ENCODE measurements around the gene DNAH9.

Gene DNAH9

GRCh38 chr17:11825572-11826209, 227.4 kb downstream of the DNAH9 start:
- Histone ChIP-seq H3K4me3 (ENCODE audit: low read depth, low read length) (no peak overlapping the region), H3K4me1 (ENCODE audit: control insufficient read depth, insufficient read depth, low read length) (no peaks in the 10 kb centered on the region), H3K9me3 (ENCODE audit: control insufficient read depth, insufficient read depth, low read length) (no peaks in the 10 kb centered on the region), H3K27me3 (ENCODE audit: control insufficient read depth, insufficient read depth, low read length) (no peaks in the 10 kb centered on the region), H3K9ac (ENCODE audit: low read depth, low read length) (no peak overlapping the region), H3K36me3 (ENCODE audit: control insufficient read depth, insufficient read depth, low read length) (no peaks in the 10 kb centered on the region)

- H3K4me3 ChIP-seq (ENCODE audit: low read depth, low read length): no peak overlapping the region
- no peaks in the 10 kb centered on the region for H3K9me3 ChIP-seq (ENCODE audit: control insufficient read depth, insufficient read depth, low read length)
- H3K36me3 ChIP-seq (ENCODE audit: control insufficient read depth, insufficient read depth, low read length): no peaks in the 10 kb centered on the region
- no peak overlapping the region for H3K9ac ChIP-seq (ENCODE audit: low read depth, low read length)
- no peaks in the 10 kb centered on the region for H3K4me1 ChIP-seq (ENCODE audit: control insufficient read depth, insufficient read depth, low read length)
- no peaks in the 10 kb centered on the region for H3K27me3 ChIP-seq (ENCODE audit: control insufficient read depth, insufficient read depth, low read length)
These were observed 234.3 kb downstream of the DNAH9 start for GRCh38 chr17:11832401-11833137.

GRCh38 chr17:11836508-11836907, 238.2 kb downstream of the DNAH9 start:
- Histone ChIP-seq H3K9ac (ENCODE audit: low read depth, low read length) (no peak overlapping the region), H3K36me3 (ENCODE audit: control insufficient read depth, insufficient read depth, low read length) (peaks cover 2% of the 10 kb centered on the region), H3K9me3 (ENCODE audit: control insufficient read depth, insufficient read depth, low read length) (no peaks in the 10 kb centered on the region)

GRCh38 chr17:11840052-11840451, 241.8 kb downstream of the DNAH9 start:
- peaks cover 2% of the 10 kb centered on the region for H3K36me3 ChIP-seq (ENCODE audit: control insufficient read depth, insufficient read depth, low read length)
- no peak overlapping the region for H3K4me3 ChIP-seq (ENCODE audit: low read depth, low read length)
- no peaks in the 10 kb centered on the region for H3K9me3 ChIP-seq (ENCODE audit: control insufficient read depth, insufficient read depth, low read length)
- no peaks in the 10 kb centered on the region for H3K4me1 ChIP-seq (ENCODE audit: control insufficient read depth, insufficient read depth, low read length)
- H3K27me3 ChIP-seq (ENCODE audit: control insufficient read depth, insufficient read depth, low read length): no peaks in the 10 kb centered on the region
- H3K9ac ChIP-seq (ENCODE audit: low read depth, low read length): no peak overlapping the region

More at GRCh38 chr17:11836508-11836907, 238.2 kb downstream of the DNAH9 start:
- Histone ChIP-seq H3K4me3 (ENCODE audit: low read depth, low read length) (no peak overlapping the region), H3K27me3 (ENCODE audit: control insufficient read depth, insufficient read depth, low read length) (no peaks in the 10 kb centered on the region), H3K4me1 (ENCODE audit: control insufficient read depth, insufficient read depth, low read length) (no peaks in the 10 kb centered on the region)

GRCh38 chr17:11840831-11841230, 242.6 kb downstream of the DNAH9 start:
- Histone ChIP-seq H3K36me3 (ENCODE audit: control insufficient read depth, insufficient read depth, low read length) (peaks cover 2% of the 10 kb centered on the region), H3K9me3 (ENCODE audit: control insufficient read depth, insufficient read depth, low read length) (no peaks in the 10 kb centered on the region), H3K4me3 (ENCODE audit: low read depth, low read length) (no peak overlapping the region), H3K4me1 (ENCODE audit: control insufficient read depth, insufficient read depth, low read length) (no peaks in the 10 kb centered on the region), H3K9ac (ENCODE audit: low read depth, low read length) (no peak overlapping the region), H3K27me3 (ENCODE audit: control insufficient read depth, insufficient read depth, low read length) (no peaks in the 10 kb centered on the region)

GRCh38 chr17:11848330-11848729, 250.1 kb downstream of the DNAH9 start:
- Histone ChIP-seq H3K36me3 (ENCODE audit: control insufficient read depth, insufficient read depth, low read length) (no peaks in the 10 kb centered on the region), H3K4me1 (ENCODE audit: control insufficient read depth, insufficient read depth, low read length) (no peaks in the 10 kb centered on the region), H3K4me3 (ENCODE audit: low read depth, low read length) (no peak overlapping the region), H3K9me3 (ENCODE audit: control insufficient read depth, insufficient read depth, low read length) (no peaks in the 10 kb centered on the region), H3K9ac (ENCODE audit: low read depth, low read length) (no peak overlapping the region), H3K27me3 (ENCODE audit: control insufficient read depth, insufficient read depth, low read length) (no peaks in the 10 kb centered on the region)

DNA sequence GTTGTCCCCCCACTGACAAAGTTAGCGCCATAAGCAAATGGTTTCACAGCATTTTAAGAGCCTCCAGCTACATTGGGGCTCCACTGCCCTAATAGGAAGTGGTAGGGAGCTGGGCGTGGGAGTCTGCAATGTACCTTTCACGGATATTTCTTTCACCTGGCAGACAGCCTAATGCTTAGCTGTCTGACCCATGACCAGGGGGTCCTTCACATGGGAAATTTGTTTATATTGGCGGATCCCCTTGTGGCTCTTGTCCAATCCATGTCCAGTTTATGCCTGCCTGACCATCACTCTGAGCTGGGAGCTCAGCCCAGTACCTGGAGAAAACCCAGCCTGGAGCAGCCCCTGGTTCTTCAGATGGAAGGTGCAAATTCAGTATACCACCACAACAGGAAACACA, 254.0 kb downstream of the DNAH9 start:
- no peak overlapping the region for H3K9ac ChIP-seq (ENCODE audit: low read depth, low read length)
- H3K27me3 ChIP-seq (ENCODE audit: control insufficient read depth, insufficient read depth, low read length): no peaks in the 10 kb centered on the region
- no peak overlapping the region for H3K4me3 ChIP-seq (ENCODE audit: low read depth, low read length)

GRCh38 chr17:11852912-11853311, 254.6 kb downstream of the DNAH9 start:
- Histone ChIP-seq H3K9ac (ENCODE audit: low read depth, low read length) (no peak overlapping the region), H3K4me1 (ENCODE audit: control insufficient read depth, insufficient read depth, low read length) (peaks cover 6% of the 10 kb centered on the region), H3K36me3 (ENCODE audit: control insufficient read depth, insufficient read depth, low read length) (no peaks in the 10 kb centered on the region), H3K9me3 (ENCODE audit: control insufficient read depth, insufficient read depth, low read length) (no peaks in the 10 kb centered on the region), H3K27me3 (ENCODE audit: control insufficient read depth, insufficient read depth, low read length) (no peaks in the 10 kb centered on the region), H3K4me3 (ENCODE audit: low read depth, low read length) (no peak overlapping the region)

More for the DNA sequence above, 254.0 kb downstream of the DNAH9 start:
- Histone ChIP-seq H3K36me3 (ENCODE audit: control insufficient read depth, insufficient read depth, low read length) (no peaks in the 10 kb centered on the region), H3K4me1 (ENCODE audit: control insufficient read depth, insufficient read depth, low read length) (peaks cover 6% of the 10 kb centered on the region), H3K9me3 (ENCODE audit: control insufficient read depth, insufficient read depth, low read length) (no peaks in the 10 kb centered on the region)

DNA sequence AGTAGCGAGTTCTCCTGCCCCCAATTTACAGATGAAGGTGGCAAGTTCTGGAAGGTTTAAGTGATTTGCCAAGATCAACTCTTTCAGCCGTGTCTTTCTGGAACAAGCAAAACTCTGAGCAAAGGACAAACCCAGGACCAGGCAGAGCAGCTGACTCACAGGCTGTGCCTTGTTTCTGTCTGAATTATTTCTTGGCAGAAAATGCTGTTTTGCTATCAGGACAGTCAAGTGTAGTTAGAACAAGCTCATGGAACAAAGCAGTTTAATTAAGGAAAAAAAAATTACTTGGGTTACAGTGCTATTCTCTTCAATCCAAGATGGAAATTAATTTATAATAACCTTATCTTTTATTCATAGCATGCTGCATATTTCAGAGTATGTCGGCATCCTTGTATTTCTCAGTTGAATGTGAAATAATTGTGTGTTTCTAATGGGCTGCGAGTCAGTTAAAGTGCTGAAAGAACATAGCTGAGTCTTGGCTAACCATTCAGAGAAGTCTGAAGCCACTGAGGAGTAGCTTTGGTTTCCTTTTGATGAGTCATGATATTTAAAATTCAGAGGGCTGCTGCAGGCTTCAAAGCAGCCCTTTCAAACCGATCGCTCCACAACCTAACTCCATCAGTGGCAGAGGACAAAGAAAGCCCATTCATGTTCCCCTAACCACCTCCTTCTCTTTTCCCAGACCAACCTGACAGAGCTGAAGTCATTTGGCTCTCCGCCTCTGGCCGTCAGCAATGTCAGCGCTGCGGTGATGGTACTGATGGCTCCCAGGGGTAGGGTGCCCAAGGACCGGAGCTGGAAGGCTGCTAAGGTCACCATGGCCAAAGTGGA, 255.3 kb downstream of the DNAH9 start:
- Histone ChIP-seq H3K36me3 (ENCODE audit: control insufficient read depth, insufficient read depth, low read length) (no peaks in the 10 kb centered on the region), H3K4me3 (ENCODE audit: low read depth, low read length) (no peak overlapping the region), H3K9me3 (ENCODE audit: control insufficient read depth, insufficient read depth, low read length) (no peaks in the 10 kb centered on the region), H3K4me1 (ENCODE audit: control insufficient read depth, insufficient read depth, low read length) (peaks cover 6% of the 10 kb centered on the region), H3K27me3 (ENCODE audit: control insufficient read depth, insufficient read depth, low read length) (no peaks in the 10 kb centered on the region), H3K9ac (ENCODE audit: low read depth, low read length) (no peak overlapping the region)

GRCh38 chr17:11855306-11855705, 257.0 kb downstream of the DNAH9 start:
- Histone ChIP-seq H3K27me3 (ENCODE audit: control insufficient read depth, insufficient read depth, low read length) (no peaks in the 10 kb centered on the region), H3K9me3 (ENCODE audit: control insufficient read depth, insufficient read depth, low read length) (no peaks in the 10 kb centered on the region), H3K4me1 (ENCODE audit: control insufficient read depth, insufficient read depth, low read length) (peaks cover 6% of the 10 kb centered on the region), H3K36me3 (ENCODE audit: control insufficient read depth, insufficient read depth, low read length) (no peaks in the 10 kb centered on the region), H3K9ac (ENCODE audit: low read depth, low read length) (no peak overlapping the region), H3K4me3 (ENCODE audit: low read depth, low read length) (no peak overlapping the region)

DNA sequence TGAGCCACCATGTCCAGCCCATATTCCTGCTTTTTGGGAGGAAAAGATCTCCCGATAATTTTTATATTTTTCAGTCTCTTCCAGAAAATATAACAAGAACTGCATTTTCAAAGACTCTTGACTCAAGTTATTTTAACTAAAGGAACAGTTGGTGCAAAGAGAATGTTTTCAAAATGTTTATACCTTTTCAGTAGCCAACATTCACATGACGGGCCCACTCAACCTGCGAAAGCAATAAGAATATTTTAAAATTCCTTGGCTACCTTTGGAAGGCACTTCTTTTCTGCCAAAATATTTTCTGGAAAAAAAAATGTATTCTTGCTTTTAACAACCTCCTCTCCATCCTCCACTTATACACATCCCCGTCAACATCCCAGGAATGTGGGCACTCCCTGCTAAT, 258.7 kb downstream of the DNAH9 start:
- H3K9me3 ChIP-seq (ENCODE audit: control insufficient read depth, insufficient read depth, low read length): no peaks in the 10 kb centered on the region
- no peak overlapping the region for H3K4me3 ChIP-seq (ENCODE audit: low read depth, low read length)
- peaks cover 6% of the 10 kb centered on the region for H3K4me1 ChIP-seq (ENCODE audit: control insufficient read depth, insufficient read depth, low read length)
- no peaks in the 10 kb centered on the region for H3K27me3 ChIP-seq (ENCODE audit: control insufficient read depth, insufficient read depth, low read length)
- no peaks in the 10 kb centered on the region for H3K36me3 ChIP-seq (ENCODE audit: control insufficient read depth, insufficient read depth, low read length)
- no peak overlapping the region for H3K9ac ChIP-seq (ENCODE audit: low read depth, low read length)

Measured in iPS-15b (cell line).